ENCODE data around the gene VWC2L.

VWC2L gene

GRCh38 chr2:214529514-214529913, 118.7 kb downstream of the VWC2L start:
- no peak for TF ChIP-seq CTCF (IDR thresholded peaks at IDR 0.05; ENCODE audit: insufficient read depth, missing control alignments)
- DNase-seq (ENCODE audit: insufficient read length, low spot score) (no peak), FAIRE-seq (no peak)

- DNase-seq (ENCODE audit: insufficient read length, low spot score) (no peak), FAIRE-seq (no peak)
- no peak for TF ChIP-seq CTCF (IDR thresholded peaks at IDR 0.05; ENCODE audit: insufficient read depth, missing control alignments)
Measured at GRCh38 chr2:214533541-214533940, 122.7 kb downstream of the VWC2L start.

DNA sequence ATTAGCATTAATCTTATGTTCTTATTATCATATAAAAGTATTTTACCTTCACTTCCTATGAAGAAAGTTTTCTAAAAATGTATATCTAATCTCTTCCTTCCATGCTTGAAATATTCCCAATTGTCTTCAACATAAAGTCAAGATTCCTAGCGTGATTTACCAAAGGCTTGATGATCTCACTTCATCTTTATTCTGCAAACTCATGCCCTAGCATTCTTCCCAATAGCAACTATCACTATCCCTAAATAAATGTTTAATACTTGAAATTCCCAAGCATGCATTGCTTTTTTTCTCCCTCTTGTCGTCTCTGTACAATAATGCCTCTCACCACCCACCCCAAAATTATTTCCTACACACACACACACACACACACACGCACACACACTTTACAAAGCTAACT, 125.8 kb downstream of the VWC2L start:
- FAIRE-seq (no peak), DNase-seq (ENCODE audit: insufficient read length, low spot score) (no peak)
- TF ChIP-seq CTCF (IDR thresholded peaks at IDR 0.05; ENCODE audit: insufficient read depth, missing control alignments): no peak

DNA sequence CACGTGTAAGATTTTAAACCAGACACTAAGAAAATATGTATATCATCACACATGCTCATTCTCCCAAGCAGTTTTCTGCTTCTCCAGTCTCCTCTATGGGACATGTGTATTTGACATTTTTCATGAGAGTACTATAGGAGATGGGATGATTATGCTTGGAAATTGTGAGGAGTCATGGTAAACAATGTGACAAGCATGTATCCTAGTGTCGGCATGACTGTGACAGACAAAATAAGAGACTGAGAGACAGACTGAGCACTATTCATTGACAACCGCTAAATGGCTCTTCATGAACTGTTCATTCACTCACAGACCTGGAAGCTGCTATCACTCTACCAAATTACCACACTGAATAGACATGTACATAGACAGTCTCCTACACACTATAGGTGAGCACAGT, 127.1 kb downstream of the VWC2L start:
- FAIRE-seq: no peak
- TF ChIP-seq CTCF (IDR thresholded peaks at IDR 0.05; ENCODE audit: insufficient read depth, missing control alignments): no peak
- DNase-seq (ENCODE audit: insufficient read length, low spot score): no peak

GRCh38 chr2:214542295-214542694, 131.4 kb downstream of the VWC2L start:
- no peak for DNase-seq (ENCODE audit: insufficient read length, low spot score)
- no peak for FAIRE-seq
- TF ChIP-seq CTCF (IDR thresholded peaks at IDR 0.05; ENCODE audit: insufficient read depth, missing control alignments): no peak

DNA sequence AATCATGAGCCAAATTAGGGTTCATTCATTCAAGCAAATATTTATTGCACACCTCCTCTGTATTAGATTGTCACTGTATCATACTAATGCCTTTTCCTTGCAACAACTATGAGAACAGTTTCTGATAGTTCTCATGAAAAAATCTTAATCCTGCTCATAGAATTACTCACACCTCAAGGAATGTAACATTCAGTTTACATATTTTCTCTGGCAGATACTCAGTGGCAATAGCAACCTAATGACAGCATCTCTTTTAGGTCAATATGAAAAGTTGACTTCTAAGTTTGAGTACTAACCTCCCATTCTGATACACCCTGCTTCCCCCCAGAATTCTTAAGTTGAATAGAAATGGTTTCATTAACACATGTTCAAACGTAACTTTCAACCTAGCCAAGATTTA, 132.0 kb downstream of the VWC2L start:
- TF ChIP-seq CTCF (IDR thresholded peaks at IDR 0.05; ENCODE audit: insufficient read depth, missing control alignments): no peak
- no peak for FAIRE-seq
- DNase-seq (ENCODE audit: insufficient read length, low spot score): no peak

DNA sequence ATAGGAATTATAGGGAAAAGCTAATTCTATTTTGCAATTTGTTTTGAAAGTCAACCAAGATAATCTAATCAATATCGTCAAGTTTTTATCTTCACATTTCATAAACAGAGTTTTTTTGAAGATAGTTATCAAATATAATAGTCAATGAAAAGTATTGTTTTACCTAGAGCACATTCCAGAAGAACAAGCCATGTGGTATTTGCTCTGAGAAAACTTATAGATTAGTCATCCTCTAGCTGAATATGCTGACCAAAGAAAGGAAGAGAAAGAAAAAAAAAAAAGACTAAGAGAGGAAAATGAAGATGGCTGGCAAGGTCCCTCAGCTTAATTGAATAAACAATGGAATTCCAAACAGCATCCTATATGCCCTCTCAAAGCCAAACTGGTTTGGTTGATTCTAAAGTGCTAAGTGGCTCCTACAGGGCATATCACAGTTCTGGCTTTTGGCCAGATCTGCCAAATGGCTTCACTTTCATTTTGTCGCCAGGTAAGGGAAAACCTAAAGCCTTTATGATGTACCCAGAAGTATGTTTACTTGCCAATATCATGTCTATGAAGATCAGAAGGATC, 132.6 kb downstream of the VWC2L start:
- DNase-seq (ENCODE audit: insufficient read length, low spot score) (no peak), FAIRE-seq (no peak)
- no peak for TF ChIP-seq CTCF (IDR thresholded peaks at IDR 0.05; ENCODE audit: insufficient read depth, missing control alignments)
